HCT116 (cell line): ENCODE data around the gene WASF2.

Experiments
- CEBPB ChIP-seq: IDR thresholded peaks from 2 replicates; pipeline ENCODE4 v1.6.1; 2012; ENCODE audit warnings: low read depth
- CTCF ChIP-seq, 3 experiments: fragments of 200-600 bp in 1 of 3; sonication (generic) in 1 of 3; IDR thresholded peaks in 2 of 3; conservative IDR thresholded peaks in 1 of 3; 2 replicates each; pipeline ENCODE4 v1.5.1; 2012 to 2017; ENCODE audit warnings: low read depth in 2 of 3, low read length in 2 of 3, antibody characterized with exemption in 1 of 3, borderline replicate concordance in 1 of 3, control low read depth in 1 of 3, mild to moderate bottlenecking in 1 of 3, mixed read lengths in 1 of 3, mixed run types in 1 of 3, moderate library complexity in 1 of 3; ENCODE audit not compliant: insufficient read depth in 1 of 3
- ELF1 ChIP-seq: IDR thresholded peaks from 2 replicates; pipeline ENCODE4 v1.6.1; 2012; ENCODE audit warnings: low read depth, borderline replicate concordance
- EZH2 ChIP-seq: fragments of 200-600 bp; sonication (generic); IDR thresholded peaks from 2 replicates; pipeline ENCODE4 v1.6.1; 2017; ENCODE audit warnings: antibody characterized with exemption, mixed run types
- EZH2phosphoT487 ChIP-seq: fragments of 200-600 bp; IDR thresholded peaks from 2 replicates; pipeline ENCODE4 v1.6.1; 2018; ENCODE audit warnings: antibody characterized with exemption, borderline replicate concordance
- JUND ChIP-seq: IDR thresholded peaks from 2 replicates; pipeline ENCODE4 v1.6.1; 2012
- POLR2A ChIP-seq: IDR thresholded peaks from 2 replicates; pipeline ENCODE4 v1.7.0; 2011; ENCODE audit warnings: borderline replicate concordance; ENCODE audit not compliant: insufficient read depth, insufficient read length; ENCODE audit errors: extremely low read depth
- POLR2AphosphoS5 ChIP-seq: IDR thresholded peaks from 2 replicates; pipeline ENCODE4 v1.6.1; 2011; ENCODE audit warnings: mild to moderate bottlenecking, low read depth, low read length, moderate library complexity
- SIN3A ChIP-seq: IDR thresholded peaks from 2 replicates; pipeline ENCODE4 v1.6.1; 2012; ENCODE audit warnings: low read depth
- SP1 ChIP-seq: IDR thresholded peaks from 2 replicates; pipeline ENCODE4 v1.6.1; 2012; ENCODE audit warnings: low read depth
- SRF ChIP-seq: IDR thresholded peaks from 2 replicates; pipeline ENCODE4 v1.6.1; 2012; ENCODE audit warnings: low read depth
- TCF7L2 ChIP-seq: IDR thresholded peaks from 2 replicates; pipeline ENCODE4 v1.7.0; 2011; ENCODE audit warnings: borderline replicate concordance, inconsistent platforms; ENCODE audit not compliant: insufficient read depth, insufficient read length; ENCODE audit errors: extremely low read depth
- ZBTB33 ChIP-seq: IDR thresholded peaks from 2 replicates; pipeline ENCODE4 v1.6.1; 2011; ENCODE audit warnings: mild to moderate bottlenecking, low read length, moderate library complexity; ENCODE audit not compliant: insufficient replicate concordance; ENCODE audit errors: extremely low read depth
- ZFX ChIP-seq: fragments of 450-650 bp; IDR thresholded peaks from 2 replicates; pipeline ENCODE4 v1.6.1; 2017

GRCh38 chr1:27358928-27359313 lies 131.0 kb downstream of the WASF2 start:
- TF ChIP-seq CTCF (IDR thresholded peaks at IDR 0.05 in 2 of 3, conservative IDR thresholded peaks at IDR 0.05 in 1 of 3; ENCODE audit: borderline replicate concordance in 1 of 3, insufficient read depth in 1 of 3, low read depth in 2 of 3, low read length in 2 of 3) (no peak), EZH2 (no peak), SIN3A (no peak), CEBPB (no peak), POLR2AphosphoS5 (no peak), SRF (no peak), ZBTB33 (no peak), POLR2A (no peak), SP1 (no peak), JUND (no peak), EZH2phosphoT487 (no peak), ZFX (no peak), ELF1 (no peak), TCF7L2 (no peak)
